Large intestine (tissue), 3 donors: ENCODE measurements around the gene DUSP2. TPM values are rescaled to one million over a fixed set of nuclear protein-coding genes. Genes with fewer than 3 reads are reported as not detected.

ENCODE experiments used
- DNase-seq, 2 donors: peaks; one replicate each; pipeline versions ENCODE4 v3.0.0 to v3.0.0-alpha.2; 2013
- H3K27ac ChIP-seq: one replicate; pipeline ENCODE4 v1.5.1; 2013; ENCODE audit warnings: low read length
- H3K27me3 ChIP-seq: 2 replicates; pipeline ENCODE4 v1.6.1; 2013; ENCODE audit warnings: low read length; ENCODE audit not compliant: control insufficient read depth, insufficient read depth
- H3K36me3 ChIP-seq: 2 replicates; pipeline ENCODE4 v1.6.1; 2013; ENCODE audit warnings: low read length; ENCODE audit not compliant: control insufficient read depth, insufficient read depth
- H3K4me1 ChIP-seq: one replicate; pipeline ENCODE4 v1.6.1; 2013; ENCODE audit warnings: low read length; ENCODE audit not compliant: control insufficient read depth, insufficient read depth
- H3K4me3 ChIP-seq: one replicate; pipeline ENCODE4 v1.5.1; 2013; ENCODE audit warnings: low read length
- H3K9me3 ChIP-seq: one replicate; pipeline ENCODE4 v1.6.1; 2013; ENCODE audit warnings: mild to moderate bottlenecking, low read depth, low read length, moderate library complexity; ENCODE audit not compliant: control insufficient read depth
- WGBS: methylation state at CpG from one replicate; pipeline ENCODE4 v1.1.5; 2013; ENCODE audit warnings: low lambda C conversion rate; ENCODE audit not compliant: insufficient coverage; 5-methylcytosine and 5-hydroxymethylcytosine counted together
- polyA plus RNA-seq: library from polyadenylated mRNA; unstranded; fragments of 120-200 nt; gene quantifications from one replicate; pipeline ENCODE4 v1.2.1, GENCODE V29; 2013

Gene DUSP2
- polyA plus RNA-seq, 1 donor: 4.0 TPM

GRCh38 chr2:96180002-96180401 lies 34.8 kb upstream of the DUSP2 start:
- Histone ChIP-seq H3K4me1 (no peaks in the 10 kb centered on the region), H3K4me3 (no peak overlapping the region), H3K9me3 (no peaks in the 10 kb centered on the region), H3K27ac (no peak overlapping the region), H3K36me3 (peaks cover 12% of the 10 kb centered on the region), H3K27me3 (no peaks in the 10 kb centered on the region)
- DNase-seq: no peak
- WGBS: no CpG with 5 or more reads among the region's 1 CpG

- DNase-seq: no peak
- Histone ChIP-seq H3K36me3 (no peaks in the 10 kb centered on the region), H3K4me3 (no peak overlapping the region), H3K4me1 (no peaks in the 10 kb centered on the region), H3K27ac (no peak overlapping the region), H3K27me3 (no peaks in the 10 kb centered on the region), H3K9me3 (no peaks in the 10 kb centered on the region)
- WGBS: 75% methylated on average over 2 of the region's 4 CpGs
Measured at GRCh38 chr2:96176661-96177060, 31.4 kb upstream of the DUSP2 start.

GRCh38 chr2:96175951-96176350 lies 30.7 kb upstream of the DUSP2 start:
- Histone ChIP-seq H3K27ac (no peak overlapping the region), H3K4me3 (no peak overlapping the region), H3K36me3 (no peaks in the 10 kb centered on the region), H3K27me3 (no peaks in the 10 kb centered on the region), H3K9me3 (no peaks in the 10 kb centered on the region), H3K4me1 (no peaks in the 10 kb centered on the region)
- no peak for DNase-seq
- WGBS: no CpG with 5 or more reads among the region's 6 CpGs

GRCh38 chr2:96174251-96175144 lies 29.3 kb upstream of the DUSP2 start:
- H3K4me3 ChIP-seq: no peak overlapping the region
- H3K27me3 ChIP-seq: no peaks in the 10 kb centered on the region
- DNase-seq: peak; percentile 57 to 68
- H3K27ac ChIP-seq: no peak overlapping the region
- WGBS: no CpG with 5 or more reads among the region's 8 CpGs
- H3K36me3 ChIP-seq: no peaks in the 10 kb centered on the region
- H3K9me3 ChIP-seq: no peaks in the 10 kb centered on the region
- H3K4me1 ChIP-seq: no peaks in the 10 kb centered on the region

GRCh38 chr2:96171831-96172230 lies 26.6 kb upstream of the DUSP2 start:
- Histone ChIP-seq H3K4me3 (no peak overlapping the region), H3K27ac (no peak overlapping the region), H3K36me3 (no peaks in the 10 kb centered on the region), H3K4me1 (no peaks in the 10 kb centered on the region), H3K27me3 (no peaks in the 10 kb centered on the region), H3K9me3 (no peaks in the 10 kb centered on the region)
- 100% methylated on average over 1 of the region's 15 CpGs for WGBS
- DNase-seq: no peak

GRCh38 chr2:96170626-96171025 lies 25.4 kb upstream of the DUSP2 start:
- no peak overlapping the region for H3K4me3 ChIP-seq
- no peaks in the 10 kb centered on the region for H3K27me3 ChIP-seq
- H3K36me3 ChIP-seq: no peaks in the 10 kb centered on the region
- no peaks in the 10 kb centered on the region for H3K9me3 ChIP-seq
- WGBS: 88% methylated on average over 1 of the region's 3 CpGs
- H3K27ac ChIP-seq: no peak overlapping the region
- DNase-seq: no peak
- no peaks in the 10 kb centered on the region for H3K4me1 ChIP-seq

- H3K27me3 ChIP-seq: no peaks in the 10 kb centered on the region
- H3K4me3 ChIP-seq: no peak overlapping the region
- WGBS: no CpG with 5 or more reads among the region's 2 CpGs
- no peaks in the 10 kb centered on the region for H3K9me3 ChIP-seq
- no peaks in the 10 kb centered on the region for H3K4me1 ChIP-seq
- no peaks in the 10 kb centered on the region for H3K36me3 ChIP-seq
- DNase-seq: no peak
- H3K27ac ChIP-seq: no peak overlapping the region
Measured at GRCh38 chr2:96169868-96170507, 24.7 kb upstream of the DUSP2 start.

- 80% methylated on average over 1 of the region's 6 CpGs for WGBS
- Histone ChIP-seq H3K36me3 (no peaks in the 10 kb centered on the region), H3K27ac (no peak overlapping the region), H3K27me3 (no peaks in the 10 kb centered on the region), H3K4me1 (no peaks in the 10 kb centered on the region), H3K4me3 (no peak overlapping the region), H3K9me3 (no peaks in the 10 kb centered on the region)
- DNase-seq: no peak
Measured at GRCh38 chr2:96167407-96168013, 22.3 kb upstream of the DUSP2 start.

- no CpG with 5 or more reads among the region's 18 CpGs for WGBS
- Histone ChIP-seq H3K27ac (no peak overlapping the region), H3K4me3 (no peak overlapping the region), H3K4me1 (no peaks in the 10 kb centered on the region), H3K27me3 (no peaks in the 10 kb centered on the region), H3K9me3 (no peaks in the 10 kb centered on the region), H3K36me3 (no peaks in the 10 kb centered on the region)
- DNase-seq: no peak
Measured at GRCh38 chr2:96164459-96165184, 19.4 kb upstream of the DUSP2 start.

- H3K4me3 ChIP-seq: no peak overlapping the region
- DNase-seq: no peak
- H3K4me1 ChIP-seq: no peaks in the 10 kb centered on the region
- H3K27me3 ChIP-seq: no peaks in the 10 kb centered on the region
- no peaks in the 10 kb centered on the region for H3K36me3 ChIP-seq
- no peaks in the 10 kb centered on the region for H3K9me3 ChIP-seq
- no CpG with 5 or more reads among the region's 13 CpGs for WGBS
- no peak overlapping the region for H3K27ac ChIP-seq
Measured at GRCh38 chr2:96163768-96164429, 18.7 kb upstream of the DUSP2 start.
